HG03354 (cell line): Measurements from ENCODE around the gene GPC5.

Experiments used
- ATAC-seq: cut with Tn5 transposase; IDR thresholded peaks from one replicate; pipeline ENCODE4 v1.9.1; 2021; ENCODE audit warnings: mild to moderate bottlenecking; ENCODE audit not compliant: unreplicated experiment, poor library complexity, severe bottlenecking

Gene GPC5

GRCh38 chr13:92775658-92776057 lies 1377.2 kb downstream of the GPC5 start:
- no peak for ATAC-seq

DNA sequence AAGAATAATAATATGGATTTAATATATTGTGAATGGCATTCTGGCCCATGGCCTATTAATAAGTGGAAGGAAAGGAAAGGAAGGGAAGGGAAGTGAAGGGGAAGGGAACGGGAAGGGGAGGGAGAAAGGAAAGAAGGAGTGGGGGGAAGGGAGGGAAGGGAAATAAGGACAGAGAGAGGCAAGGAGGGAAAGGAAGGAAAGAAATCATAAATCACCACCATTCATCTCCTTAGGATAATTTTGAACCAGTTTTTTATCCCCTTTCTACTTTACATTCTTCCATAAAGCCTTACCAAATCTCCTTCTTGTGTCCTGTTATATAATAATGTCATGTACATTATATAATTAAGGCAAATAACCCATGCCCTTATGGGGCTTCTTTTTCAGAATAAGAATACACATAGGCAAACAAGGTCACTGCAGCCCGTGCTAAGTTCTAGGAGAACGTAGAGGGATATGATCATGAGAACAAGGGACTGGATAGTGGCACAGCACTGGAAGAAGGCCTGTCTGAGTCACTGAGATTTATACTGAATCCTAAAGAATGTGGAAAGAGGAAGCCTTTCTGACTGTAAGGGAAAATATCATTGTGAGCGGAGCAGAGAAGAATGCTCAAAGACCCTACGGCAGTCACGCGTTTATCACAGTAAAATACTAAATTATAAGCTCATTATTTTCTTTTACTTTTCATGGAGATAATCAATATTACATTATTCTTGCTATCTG lies 1383.7 kb downstream of the GPC5 start:
- ATAC-seq = no peak

GRCh38 chr13:92802776-92803175 lies 1404.4 kb downstream of the GPC5 start:
- ATAC-seq = no peak

GRCh38 chr13:92804346-92804745 lies 1405.9 kb downstream of the GPC5 start:
- ATAC-seq = no peak

GRCh38 chr13:92804926-92805325 lies 1406.5 kb downstream of the GPC5 start:
- ATAC-seq = no peak

GRCh38 chr13:92805766-92806165 lies 1407.3 kb downstream of the GPC5 start:
- peak; percentile 7 for ATAC-seq

DNA sequence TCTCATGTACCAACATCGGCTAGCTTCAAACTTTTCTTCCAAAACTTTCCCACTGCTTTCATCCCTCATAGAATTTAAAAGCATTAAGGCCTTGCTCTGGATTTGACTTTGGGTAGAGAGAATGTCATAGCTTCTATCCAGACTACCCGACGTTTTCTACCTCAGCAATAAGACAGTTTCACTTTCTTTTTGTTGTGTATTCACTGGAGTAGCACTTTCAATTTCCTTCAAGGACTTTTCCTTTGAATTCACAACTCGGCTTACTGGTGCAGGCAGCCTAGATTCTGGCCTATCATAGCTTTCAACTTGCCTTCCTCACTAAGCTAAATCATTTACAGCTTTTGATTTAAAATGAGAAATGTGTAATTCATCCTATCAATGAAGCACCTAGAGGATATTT lies 1407.8 kb downstream of the GPC5 start:
- ATAC-seq = peak; percentile 59

- ATAC-seq = no peak
Measured at GRCh38 chr13:92807353-92807752, 1408.9 kb downstream of the GPC5 start.

GRCh38 chr13:92807966-92808365 lies 1409.5 kb downstream of the GPC5 start:
- ATAC-seq = no peak

- no peak for ATAC-seq
Measured at GRCh38 chr13:92821324-92821723, 1422.9 kb downstream of the GPC5 start.

- no peak for ATAC-seq
Measured at GRCh38 chr13:92823059-92823458, 1424.6 kb downstream of the GPC5 start.

- no peak for ATAC-seq
Measured at GRCh38 chr13:92825938-92826596, 1427.6 kb downstream of the GPC5 start.

DNA sequence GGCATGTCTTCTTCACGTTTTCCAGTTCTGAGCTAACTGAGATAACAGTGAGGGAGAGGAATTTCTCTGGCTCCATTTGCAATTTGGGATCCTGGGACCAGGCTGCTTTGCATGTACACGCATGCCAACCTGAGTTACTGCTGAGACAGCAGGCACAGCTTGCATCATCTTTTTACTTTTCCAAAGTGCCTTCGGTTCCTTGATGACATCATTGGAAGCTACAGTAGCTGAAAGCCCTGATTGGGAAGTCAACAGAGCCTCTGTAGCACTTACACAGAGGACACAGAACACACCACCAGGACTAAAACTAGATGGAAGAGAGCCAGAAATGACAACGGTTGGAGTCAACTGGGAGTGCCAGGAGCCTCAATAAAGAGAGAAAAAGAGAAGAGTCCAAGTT lies 1429.1 kb downstream of the GPC5 start:
- ATAC-seq = no peak

- ATAC-seq = no peak
Measured at GRCh38 chr13:92829930-92830329, 1431.5 kb downstream of the GPC5 start.

DNA sequence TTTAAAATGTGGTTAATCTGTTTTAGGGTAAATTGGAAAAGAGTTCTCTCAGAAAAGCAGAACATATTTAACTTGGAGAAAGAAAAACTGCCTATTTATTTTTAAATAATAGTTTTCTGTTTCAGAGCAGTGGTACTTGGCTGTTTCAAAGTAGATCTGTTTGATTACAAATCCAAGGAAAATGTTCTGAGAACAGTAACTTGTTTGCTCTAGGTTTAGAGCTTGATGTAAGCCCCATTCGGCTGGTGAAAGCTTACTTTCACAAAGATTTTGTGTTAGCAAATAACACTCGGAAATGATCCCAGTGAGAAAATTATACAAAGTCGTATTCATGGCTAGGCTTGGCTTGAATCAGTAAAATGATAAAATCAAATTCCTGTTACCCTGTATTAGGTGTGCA lies 1432.4 kb downstream of the GPC5 start:
- no peak for ATAC-seq

DNA sequence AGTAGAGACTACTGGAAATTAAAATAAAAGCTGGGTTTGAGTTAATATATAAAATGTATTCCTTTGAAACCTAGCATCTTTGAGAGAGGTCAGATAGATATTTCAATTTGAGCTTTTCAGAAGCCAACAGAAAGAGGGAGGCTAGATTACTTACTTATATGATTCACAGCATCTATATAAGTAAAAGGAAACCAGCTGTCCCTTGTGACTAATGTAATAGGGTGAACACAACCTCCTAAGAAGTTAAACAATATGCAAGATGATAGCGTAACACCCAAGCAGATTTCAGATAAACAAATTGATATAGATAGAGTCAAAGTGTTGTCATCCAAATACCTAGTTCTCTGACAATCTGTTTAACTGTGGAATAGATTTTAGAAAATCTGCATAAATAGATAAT lies 1434.7 kb downstream of the GPC5 start:
- no peak for ATAC-seq

- ATAC-seq = no peak
Measured at GRCh38 chr13:92836171-92836570, 1437.8 kb downstream of the GPC5 start.

GRCh38 chr13:92838786-92839185 lies 1440.4 kb downstream of the GPC5 start:
- peak; percentile 56 for ATAC-seq

GRCh38 chr13:92842145-92842544 lies 1443.7 kb downstream of the GPC5 start:
- ATAC-seq = no peak

- ATAC-seq = peak; percentile 65
Measured at GRCh38 chr13:92843549-92843948, 1445.1 kb downstream of the GPC5 start.

DNA sequence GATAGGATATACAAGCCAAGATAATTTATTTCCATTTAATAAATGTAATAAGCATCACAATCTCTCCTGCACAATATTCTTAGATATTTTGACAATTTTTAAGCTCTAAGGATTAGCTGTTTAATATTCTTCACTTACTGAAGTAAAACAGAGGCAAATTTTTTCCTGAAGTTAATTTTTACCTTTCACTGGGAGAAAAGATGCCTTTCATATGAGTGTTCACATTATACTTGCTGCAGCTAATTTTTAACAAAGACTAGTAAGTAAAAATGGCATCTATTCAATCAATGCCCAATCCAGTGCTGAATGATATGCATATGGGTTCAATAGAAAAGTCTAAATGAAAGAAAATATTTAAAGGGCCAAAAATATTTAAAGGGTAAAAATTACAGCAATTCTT lies 1451.0 kb downstream of the GPC5 start:
- ATAC-seq = no peak
